ENCODE measurements around the gene PITPNC1.
"Not testable (repeated sequence)": the region's sequence is repeated elsewhere in the genome, so short reads cannot be mapped to it uniquely, and the experiment has no call there.

The PITPNC1 gene

DNA sequence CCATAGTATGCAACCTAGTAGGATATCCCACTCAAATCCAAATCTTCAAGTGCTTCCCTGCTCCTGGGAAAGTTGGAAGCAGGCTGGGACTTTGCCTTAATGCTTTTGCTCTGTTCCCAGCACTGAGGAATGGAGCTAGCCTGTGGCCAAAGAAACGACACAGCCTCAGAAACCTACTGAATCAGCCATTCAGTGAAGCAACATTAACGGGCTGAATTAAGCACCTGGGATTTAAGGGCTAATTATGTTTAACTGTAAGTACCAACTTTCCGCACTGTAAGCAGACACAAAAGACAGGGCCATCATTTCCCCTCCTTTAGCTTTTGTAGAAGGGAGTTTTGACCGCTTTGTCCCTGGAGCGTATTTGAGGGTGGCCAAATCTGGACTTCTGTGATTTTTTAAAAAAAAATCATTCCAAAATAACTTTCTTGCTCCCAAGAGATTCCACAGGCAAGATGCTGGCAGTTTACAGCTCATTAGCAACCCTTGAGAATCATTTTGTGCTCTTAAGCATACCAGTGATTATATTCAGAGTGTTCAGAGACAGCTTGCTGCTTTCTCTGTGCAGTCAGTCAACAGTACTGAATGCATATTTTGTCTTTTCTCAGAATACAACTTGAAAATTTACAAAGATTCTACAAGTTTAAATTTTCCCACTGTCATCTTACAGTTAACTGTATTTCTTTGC is 323.1 kb downstream of the PITPNC1 start:
- DNase-seq, result no peak

- DNase-seq, result no peak
These were observed 323.6 kb downstream of the PITPNC1 start for GRCh38 chr17:67700725-67701119.

- not testable (repeated sequence) for DNase-seq
These were observed 325.8 kb downstream of the PITPNC1 start for GRCh38 chr17:67702861-67703260.

- DNase-seq, result no peak
These were observed 330.4 kb downstream of the PITPNC1 start for GRCh38 chr17:67707442-67707841.

- no peak for DNase-seq
These were observed 331.3 kb downstream of the PITPNC1 start for GRCh38 chr17:67708378-67708777.

DNA sequence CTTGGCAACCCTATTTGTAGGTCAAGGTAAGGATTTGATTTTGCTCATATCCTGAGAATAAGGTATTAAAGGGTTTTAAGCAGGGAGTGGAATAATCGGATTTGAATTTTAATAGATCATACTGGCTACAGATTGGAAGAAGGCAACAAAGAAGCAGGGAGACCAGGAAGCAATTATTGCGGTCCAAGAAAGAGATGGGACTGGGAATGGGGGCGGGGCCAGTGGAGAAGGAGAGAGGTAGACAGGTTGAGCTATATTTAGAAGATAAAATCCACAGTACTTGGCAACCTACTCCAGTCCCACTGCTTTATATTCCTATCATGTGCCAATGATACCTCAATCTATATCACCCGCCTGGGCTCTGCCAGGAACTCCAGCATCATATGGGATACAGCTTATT is 334.8 kb downstream of the PITPNC1 start:
- no peak for DNase-seq

DNA sequence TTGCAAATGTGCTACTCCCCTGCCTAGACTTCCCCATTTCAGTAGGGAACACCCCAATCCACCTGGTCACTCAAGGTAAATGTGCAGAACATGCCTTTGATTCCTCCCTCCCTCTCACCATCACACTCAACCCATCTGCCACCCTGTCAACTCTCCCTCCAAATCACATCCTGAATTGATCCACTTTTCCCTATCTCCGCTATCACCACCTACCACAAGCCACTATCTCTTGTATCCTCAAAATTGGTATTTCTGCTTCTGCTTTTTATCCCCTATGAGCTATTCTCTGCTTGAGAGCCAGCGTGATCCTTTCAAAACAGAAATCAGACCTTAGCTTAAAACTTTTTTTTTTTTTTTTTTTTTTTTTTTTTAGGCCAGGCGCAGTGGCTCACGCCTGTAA is 335.3 kb downstream of the PITPNC1 start:
- DNase-seq, result no peak

- no peak for DNase-seq
These were observed 336.1 kb downstream of the PITPNC1 start for GRCh38 chr17:67713169-67713568.

- DNase-seq, result no peak
These were observed 339.3 kb downstream of the PITPNC1 start for GRCh38 chr17:67716405-67716798.

GRCh38 chr17:67717192-67717623 is 340.1 kb downstream of the PITPNC1 start:
- DNase-seq, result peak in 1 of 2 donors; percentile 3

DNA sequence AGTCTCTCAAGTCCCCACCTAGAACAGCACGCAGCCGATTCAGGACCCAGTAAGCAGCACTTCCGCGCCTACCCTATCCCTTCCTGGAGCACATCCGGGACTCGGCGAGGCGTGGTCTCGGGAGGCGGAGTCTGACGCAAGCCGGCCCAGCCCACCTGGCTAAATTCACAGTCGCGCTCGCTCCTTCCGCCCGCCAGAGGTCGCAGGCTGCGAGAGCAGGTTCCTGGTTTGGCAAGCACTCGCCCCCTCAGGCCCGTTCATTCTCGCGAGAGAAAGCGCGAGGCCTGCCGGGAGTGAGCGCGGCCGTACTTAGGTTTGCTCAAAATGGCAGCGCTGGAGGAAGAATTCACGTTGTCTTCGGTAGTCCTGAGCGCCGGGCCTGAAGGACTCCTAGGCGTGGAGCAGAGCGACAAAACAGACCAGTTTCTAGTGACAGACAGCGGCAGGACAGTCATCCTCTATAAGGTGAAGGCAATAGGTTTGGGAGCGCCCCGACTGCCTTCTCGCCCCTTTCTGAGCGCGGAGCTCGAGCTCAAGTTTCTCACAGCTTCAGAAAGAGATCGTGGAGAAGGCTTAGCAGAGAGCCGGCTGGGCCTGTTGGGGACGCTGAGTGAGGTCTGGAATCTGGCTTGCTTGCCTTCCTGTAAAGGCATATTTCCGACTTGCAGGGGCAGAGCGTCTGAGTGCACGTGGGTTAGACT is 340.7 kb downstream of the PITPNC1 start, which contains the start of gene NOL11:
NOL11 (plus strand) TSS at position 313 of the 701 bp plus-strand sequence; CDS start at position 325, 12 bp downstream.
- peak; percentile 99 to 100 for DNase-seq

DNA sequence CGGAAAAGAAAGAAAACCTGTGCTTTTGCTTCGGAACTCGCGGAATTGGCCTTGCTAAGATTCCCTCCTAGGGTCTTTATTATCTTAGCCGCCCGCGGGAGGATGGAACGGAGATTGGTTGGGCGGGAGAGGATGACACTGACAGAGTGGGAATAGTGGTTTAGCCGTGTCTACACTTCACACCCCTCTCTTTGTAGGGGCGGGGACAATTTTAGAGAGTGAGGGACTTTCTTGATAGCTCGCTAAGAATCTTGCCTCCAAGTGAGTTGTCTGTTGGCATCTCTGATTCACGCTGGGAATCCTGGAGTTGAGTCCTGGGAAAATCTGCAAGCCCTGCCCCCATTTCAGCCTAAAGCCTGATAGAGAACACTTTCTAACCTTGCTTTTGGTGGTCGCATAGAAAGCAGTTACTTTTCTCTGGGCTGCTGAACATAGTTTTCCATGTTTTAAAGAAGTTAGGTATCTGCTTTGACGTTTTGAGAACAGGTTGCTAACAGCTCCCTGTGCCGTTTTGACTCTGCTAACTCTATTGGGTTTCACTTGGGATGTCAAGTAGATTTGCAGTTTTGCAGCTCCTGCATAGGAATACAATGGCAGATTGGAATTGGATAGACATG is 341.4 kb downstream of the PITPNC1 start:
- DNase-seq, result peak in 1 of 2 donors; percentile 26

DNA sequence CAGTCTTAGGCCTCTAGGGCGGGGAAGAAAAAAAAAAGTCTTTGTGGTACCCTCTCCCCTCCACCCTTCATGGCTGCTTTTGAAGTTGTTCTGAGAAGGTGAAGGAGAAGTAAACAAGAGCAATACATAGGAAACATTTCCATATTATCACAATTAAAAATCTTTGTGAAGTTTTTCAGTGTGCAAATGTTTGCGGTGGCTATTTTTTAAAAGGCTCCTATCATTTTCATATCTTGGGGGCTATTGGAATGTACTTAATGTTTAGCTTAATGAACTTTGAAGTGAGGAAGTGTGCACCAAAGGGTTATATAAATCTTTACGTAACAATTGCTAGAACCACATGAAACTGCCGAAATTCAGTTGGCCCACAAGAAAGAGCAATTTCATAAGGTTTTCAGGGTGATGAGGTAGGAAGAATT is 348.3 kb downstream of the PITPNC1 start:
- DNase-seq, result no peak

DNA sequence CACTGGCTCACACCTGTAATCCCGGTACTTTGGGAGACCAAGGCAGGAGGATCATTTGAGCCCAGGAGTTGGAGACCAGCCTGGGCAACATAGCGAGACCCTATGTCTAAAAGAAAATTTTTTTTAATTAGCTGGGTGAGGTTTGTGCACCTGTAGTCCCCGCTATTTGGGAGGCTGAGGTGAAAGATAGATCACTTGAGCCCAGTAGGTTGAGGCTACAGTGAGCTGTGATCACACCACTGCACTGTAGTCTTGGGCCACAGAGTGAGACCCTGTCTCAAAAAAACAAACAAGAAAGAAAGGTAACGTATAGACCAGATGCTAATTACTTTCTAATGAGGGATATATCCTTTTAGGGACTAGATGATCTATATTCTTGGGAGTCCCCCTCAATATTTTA is 348.7 kb downstream of the PITPNC1 start:
- DNase-seq, result no peak

DNA sequence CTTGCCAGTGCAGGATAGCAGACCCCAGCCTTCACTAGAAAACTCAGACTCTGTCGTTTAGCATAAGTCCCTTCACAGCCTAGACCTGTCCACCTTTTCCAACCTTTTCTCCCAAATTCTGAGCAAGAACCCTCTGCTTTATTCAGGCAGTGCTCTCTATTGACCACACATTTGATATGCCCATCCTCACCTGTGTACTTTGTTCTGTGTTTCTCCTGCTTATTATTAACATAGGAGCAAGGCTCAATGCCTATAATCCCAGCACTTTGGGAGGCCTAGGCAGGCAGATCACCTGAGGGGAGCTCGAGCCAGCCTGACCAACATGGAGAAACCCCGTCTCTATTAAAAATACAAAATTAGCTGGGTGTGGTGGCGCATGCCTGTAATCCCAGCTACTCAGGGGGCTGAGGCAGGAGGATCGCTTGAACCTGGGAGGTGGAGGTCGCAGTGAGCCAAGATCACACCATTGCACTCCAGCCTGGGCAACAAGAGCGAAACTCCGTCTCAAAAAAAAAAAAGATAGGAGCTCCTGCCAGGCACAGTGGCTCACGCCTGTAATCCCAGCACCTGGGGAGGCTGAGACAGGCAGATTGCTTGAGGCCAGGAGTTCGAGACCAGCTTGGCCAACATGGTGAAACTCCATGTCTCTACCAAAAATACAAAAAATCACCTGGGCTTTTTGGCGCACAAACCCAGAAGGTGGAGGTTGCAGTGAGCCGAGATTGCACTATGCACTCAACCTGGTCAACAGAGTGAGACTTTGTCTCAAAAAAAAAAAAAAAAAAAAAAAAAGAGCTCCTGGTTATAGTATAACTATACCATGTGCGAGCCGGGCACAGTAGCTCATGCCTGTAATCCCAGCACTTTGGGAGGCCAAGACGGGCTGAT is 350.3 kb downstream of the PITPNC1 start:
- not testable (repeated sequence) for DNase-seq

GRCh38 chr17:67729903-67730302 is 352.8 kb downstream of the PITPNC1 start:
- DNase-seq, result no peak

GRCh38 chr17:67730731-67731130 is 353.6 kb downstream of the PITPNC1 start:
- DNase-seq, result no peak

GRCh38 chr17:67733449-67733848 is 356.4 kb downstream of the PITPNC1 start:
- DNase-seq, result no peak

DNA sequence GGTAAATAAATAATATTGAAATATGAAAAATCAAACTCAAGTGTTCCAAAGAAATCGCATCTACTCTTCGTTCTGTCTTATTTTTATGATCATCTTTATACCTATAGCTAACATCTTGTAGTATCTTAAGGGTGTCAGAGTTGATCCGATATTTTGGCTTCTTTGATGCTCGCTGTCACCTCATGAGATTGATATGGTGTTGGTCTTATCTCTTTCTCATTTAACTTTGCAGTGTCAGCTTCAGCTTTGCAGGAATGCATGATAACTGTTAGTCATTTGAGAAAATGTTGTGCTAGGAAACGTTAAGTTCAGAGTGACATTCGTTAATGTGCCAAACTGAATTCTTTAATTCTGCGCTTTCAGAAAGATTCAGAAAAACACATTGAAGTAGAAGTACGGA is 360.1 kb downstream of the PITPNC1 start:
- DNase-seq, result no peak

GRCh38 chr17:67742025-67742424 is 364.9 kb downstream of the PITPNC1 start:
- DNase-seq, result no peak
